ENCODE results near the gene OR1A2. TPM values are rescaled to one million over a fixed set of nuclear protein-coding genes. Genes with fewer than 3 reads are reported as not detected.

Gene OR1A2, protein sequence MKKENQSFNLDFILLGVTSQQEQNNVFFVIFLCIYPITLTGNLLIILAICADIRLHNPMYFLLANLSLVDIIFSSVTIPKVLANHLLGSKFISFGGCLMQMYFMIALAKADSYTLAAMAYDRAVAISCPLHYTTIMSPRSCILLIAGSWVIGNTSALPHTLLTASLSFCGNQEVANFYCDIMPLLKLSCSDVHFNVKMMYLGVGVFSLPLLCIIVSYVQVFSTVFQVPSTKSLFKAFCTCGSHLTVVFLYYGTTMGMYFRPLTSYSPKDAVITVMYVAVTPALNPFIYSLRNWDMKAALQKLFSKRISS
- total RNA-seq (not detected), polyA plus RNA-seq (not detected)
- long read RNA-seq, donor 1 = 0 reads
- long read RNA-seq, donor 2 = 0 reads
- long read RNA-seq, donor 3 = 0 reads

DNA sequence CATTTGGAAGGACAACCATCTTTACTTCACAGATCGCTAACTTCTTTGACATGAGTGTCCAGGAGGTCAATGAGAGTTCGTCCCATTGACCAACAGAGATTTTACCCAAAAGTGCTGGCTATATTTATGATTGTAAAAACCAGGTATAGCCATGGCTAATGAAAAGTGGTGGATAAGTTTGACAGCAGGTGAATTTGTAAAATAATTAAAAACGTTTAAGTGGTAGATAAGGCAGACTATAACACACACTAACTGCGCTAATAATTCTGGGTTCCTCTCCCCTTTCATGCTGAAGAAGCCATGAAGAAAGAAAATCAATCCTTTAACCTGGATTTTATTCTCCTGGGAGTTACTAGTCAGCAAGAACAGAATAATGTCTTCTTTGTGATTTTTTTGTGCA, at the start of gene OR1A2:
Gene OR1A2 (plus strand): TSS at position 301 of the 400 bp plus-strand sequence. CDS start 0 bp downstream, at position 301.
- Histone ChIP-seq H3K27ac (no peak within 1 kb of the TSS), H3K9me3 (no peaks in the 10 kb centered on the region), H3K36me3 (no peaks in the 10 kb centered on the region), H3K4me3 (no peak within 1 kb of the TSS), H3K4me1 (ENCODE audit: insufficient read depth) (no peaks in the 10 kb centered on the region), H3K27me3 (no peaks in the 10 kb centered on the region)
- DNase-seq = no peak
- TF ChIP-seq POLR2A (IDR thresholded peaks at IDR 0.05) = no peak
- TF ChIP-seq EP300 (IDR thresholded peaks at IDR 0.05) = no peak
- TF ChIP-seq, protein P1, sequence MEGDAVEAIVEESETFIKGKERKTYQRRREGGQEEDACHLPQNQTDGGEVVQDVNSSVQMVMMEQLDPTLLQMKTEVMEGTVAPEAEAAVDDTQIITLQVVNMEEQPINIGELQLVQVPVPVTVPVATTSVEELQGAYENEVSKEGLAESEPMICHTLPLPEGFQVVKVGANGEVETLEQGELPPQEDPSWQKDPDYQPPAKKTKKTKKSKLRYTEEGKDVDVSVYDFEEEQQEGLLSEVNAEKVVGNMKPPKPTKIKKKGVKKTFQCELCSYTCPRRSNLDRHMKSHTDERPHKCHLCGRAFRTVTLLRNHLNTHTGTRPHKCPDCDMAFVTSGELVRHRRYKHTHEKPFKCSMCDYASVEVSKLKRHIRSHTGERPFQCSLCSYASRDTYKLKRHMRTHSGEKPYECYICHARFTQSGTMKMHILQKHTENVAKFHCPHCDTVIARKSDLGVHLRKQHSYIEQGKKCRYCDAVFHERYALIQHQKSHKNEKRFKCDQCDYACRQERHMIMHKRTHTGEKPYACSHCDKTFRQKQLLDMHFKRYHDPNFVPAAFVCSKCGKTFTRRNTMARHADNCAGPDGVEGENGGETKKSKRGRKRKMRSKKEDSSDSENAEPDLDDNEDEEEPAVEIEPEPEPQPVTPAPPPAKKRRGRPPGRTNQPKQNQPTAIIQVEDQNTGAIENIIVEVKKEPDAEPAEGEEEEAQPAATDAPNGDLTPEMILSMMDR (IDR thresholded peaks at IDR 0.05) = no peak
- intact Hi-C loops (cut with DNase I) = no loop called here
- WGBS, 3 donors = 71 to 74% (median 72%) methylated on average over 4 of the region's 4 CpGs

DNA sequence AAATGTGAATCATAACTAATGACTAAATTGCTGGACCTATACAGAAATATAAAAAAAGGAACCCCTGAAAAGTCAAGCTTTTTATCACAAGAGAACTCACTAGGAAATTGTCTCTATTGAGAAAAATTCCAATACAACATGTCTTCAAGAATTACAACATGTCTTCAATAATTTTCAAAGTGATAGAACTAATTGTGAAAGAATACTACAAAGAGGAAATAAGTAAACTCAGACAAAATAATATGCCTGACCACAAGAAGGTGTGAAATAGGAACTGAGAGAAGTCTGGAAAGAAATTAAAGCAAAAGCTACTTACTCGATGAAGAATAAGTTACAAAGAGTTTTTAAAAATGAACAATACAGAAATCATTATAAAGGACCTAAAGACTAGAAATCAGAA, 40.1 kb upstream of the OR1A2 start:
- DNase-seq = no peak
- TF ChIP-seq POLR2A (IDR thresholded peaks at IDR 0.05) (no peak), EP300 (IDR thresholded peaks at IDR 0.05) (no peak)
- TF ChIP-seq, protein P1 (IDR thresholded peaks at IDR 0.05) = no peak
- Histone ChIP-seq H3K36me3 (no peaks in the 10 kb centered on the region), H3K4me1 (ENCODE audit: insufficient read depth) (no peaks in the 10 kb centered on the region), H3K4me3 (no peak overlapping the region), H3K9me3 (no peaks in the 10 kb centered on the region), H3K27ac (no peak overlapping the region), H3K27me3 (no peaks in the 10 kb centered on the region)
- intact Hi-C loops (cut with DNase I) = no loop called here
- 86 to 88% (median 86%) methylated on average over 1 of the region's 1 CpG for WGBS, 3 donors

DNA sequence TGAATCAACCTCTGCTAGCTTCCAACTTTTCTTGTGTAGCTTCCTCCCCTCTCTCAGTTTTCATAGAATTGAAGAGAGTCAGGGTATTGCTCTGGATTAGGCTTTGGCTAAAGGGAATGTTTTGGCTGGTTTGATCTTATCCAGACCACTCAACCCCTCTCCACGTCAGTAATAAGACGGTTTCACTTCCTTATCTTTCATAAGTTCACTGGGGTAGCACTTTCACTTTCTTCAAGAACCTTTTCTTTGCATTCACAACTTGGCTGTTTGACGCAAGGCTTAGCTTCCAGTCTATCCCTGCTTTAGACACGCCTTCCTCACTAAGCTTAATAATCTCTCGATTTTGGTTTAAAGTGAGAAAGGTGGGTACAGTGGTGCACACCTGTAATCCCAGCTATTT, 29.7 kb upstream of the OR1A2 start:
- no peak for DNase-seq
- H3K27ac ChIP-seq = no peak overlapping the region
- H3K4me1 ChIP-seq (ENCODE audit: insufficient read depth) = no peaks in the 10 kb centered on the region
- H3K9me3 ChIP-seq = peaks cover 0 to 3% of the 10 kb centered on the region in 2 donors
- no peak overlapping the region for H3K4me3 ChIP-seq
- intact Hi-C loops (cut with DNase I) = no loop called here
- no peaks in the 10 kb centered on the region for H3K27me3 ChIP-seq
- TF ChIP-seq POLR2A (IDR thresholded peaks at IDR 0.05) (no peak), EP300 (IDR thresholded peaks at IDR 0.05) (no peak)
- TF ChIP-seq, protein P1 (IDR thresholded peaks at IDR 0.05) = no peak
- WGBS, 3 donors = 63 to 77% (median 74%) methylated on average over 5 of the region's 5 CpGs
- H3K36me3 ChIP-seq = no peaks in the 10 kb centered on the region

DNA sequence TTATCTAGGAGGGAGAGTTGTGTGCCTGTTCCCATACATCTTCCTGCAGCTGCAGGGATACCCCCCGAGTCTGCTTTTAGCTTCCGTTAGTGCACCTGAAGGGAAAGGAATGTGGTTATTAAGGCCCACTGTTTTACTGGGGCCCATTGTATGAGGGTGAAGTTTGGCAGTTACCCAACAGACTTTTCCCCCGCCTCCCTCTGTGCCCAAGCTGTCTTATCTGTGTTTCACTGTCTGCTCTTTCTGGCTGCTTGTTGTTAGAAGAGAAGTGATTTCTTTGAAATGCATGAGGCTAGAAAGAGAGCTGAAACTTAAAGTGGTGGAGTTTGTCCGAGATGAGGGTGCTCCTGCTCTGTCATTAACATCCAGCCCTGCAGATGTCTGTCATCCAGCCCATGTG, 7.4 kb upstream of the OR1A2 start:
- Histone ChIP-seq H3K27me3 (no peaks in the 10 kb centered on the region), H3K4me1 (ENCODE audit: insufficient read depth) (no peaks in the 10 kb centered on the region), H3K9me3 (no peaks in the 10 kb centered on the region), H3K36me3 (no peaks in the 10 kb centered on the region), H3K4me3 (no peak overlapping the region), H3K27ac (no peak overlapping the region)
- DNase-seq = no peak
- TF ChIP-seq EP300 (IDR thresholded peaks at IDR 0.05) (no peak), POLR2A (IDR thresholded peaks at IDR 0.05) (no peak)
- TF ChIP-seq, protein P1 (IDR thresholded peaks at IDR 0.05) = no peak
- intact Hi-C loops (cut with DNase I) = no loop called here
- WGBS, 3 donors = 23 to 45% (median 27%) methylated on average over 4 of the region's 4 CpGs
